SU-DHL-6 (cell line): ENCODE data around the gene GALNT6.

Experiments used
- H2AFZ ChIP-seq: fragments of 200-600 bp; sonication (generic); 2 replicates; pipeline ENCODE4 v1.6.1; 2014; ENCODE audit warnings: low read depth, mild to moderate bottlenecking, moderate library complexity, mixed read lengths, antibody characterized with exemption, low read length; ENCODE audit not compliant: severe bottlenecking
- H3F3A ChIP-seq: fragments of 200-600 bp; shearing (Covaris generic); 2 replicates; pipeline ENCODE4 v1.6.0; 2016; ENCODE audit warnings: antibody characterized with exemption, mild to moderate bottlenecking; ENCODE audit not compliant: insufficient read depth
- H3K27ac ChIP-seq: fragments of 200-600 bp; sonication (generic); 2 replicates; pipeline ENCODE4 v1.5.1; 2016; ENCODE audit warnings: low read depth, mild to moderate bottlenecking, low read length, moderate library complexity, mixed read lengths
- H3K27me3 ChIP-seq: fragments of 200-600 bp; sonication (generic), shearing (Covaris generic); 2 replicates; pipeline ENCODE4 v1.6.0; 2014; ENCODE audit warnings: mild to moderate bottlenecking, low read length
- H3K36me3 ChIP-seq: fragments of 200-600 bp; sonication (generic); 2 replicates; pipeline ENCODE4 v1.6.1; 2014; ENCODE audit warnings: mild to moderate bottlenecking, low read length, mixed read lengths
- H3K4me2 ChIP-seq: fragments of 300-600, 200-600 bp; shearing (Covaris generic), sonication (generic); 2 replicates; pipeline ENCODE4 v1.6.0; 2014; ENCODE audit warnings: low read length, low read depth, mild to moderate bottlenecking; ENCODE audit not compliant: poor library complexity, severe bottlenecking
- H3K4me3 ChIP-seq: fragments of 200-600 bp; sonication (generic); 2 replicates; pipeline ENCODE4 v1.5.1; 2014; ENCODE audit warnings: antibody characterized with exemption, low read length, mild to moderate bottlenecking, mixed read lengths; ENCODE audit not compliant: insufficient read depth, poor library complexity, severe bottlenecking
- H3K79me2 ChIP-seq: fragments of 200-600 bp; sonication (generic); 2 replicates; pipeline ENCODE4 v1.6.1; 2014; ENCODE audit warnings: mild to moderate bottlenecking, low read length, moderate library complexity; ENCODE audit not compliant: insufficient read depth
- H3K9ac ChIP-seq: fragments of 200-600 bp; sonication (generic); 2 replicates; pipeline ENCODE4 v1.7.0; 2014; ENCODE audit warnings: mild to moderate bottlenecking, low read length
- H3K9me2 ChIP-seq: fragments of 200-600 bp; sonication (generic); replicated peaks from 2 replicates; pipeline ENCODE4 v1.6.1; 2014; ENCODE audit warnings: low read length; ENCODE audit not compliant: insufficient read depth
- H3K9me3 ChIP-seq: fragments of 200-600 bp; sonication (generic); 2 replicates; pipeline ENCODE4 v1.6.1; 2014; ENCODE audit warnings: low read length, mixed read lengths; ENCODE audit not compliant: insufficient read depth
- H4K20me1 ChIP-seq: fragments of 200-600 bp; sonication (generic); 2 replicates; pipeline ENCODE4 v1.6.1; 2014; ENCODE audit warnings: low read depth, mild to moderate bottlenecking, antibody characterized with exemption, low read length, moderate library complexity, mixed read lengths
- EZH2phosphoT487 ChIP-seq: fragments of 200-600 bp; sonication (generic), shearing (Covaris generic); conservative IDR thresholded peaks from 2 replicates; pipeline ENCODE4 v1.6.1; 2018; ENCODE audit warnings: mild to moderate bottlenecking, antibody characterized with exemption, low read length, moderate library complexity, mixed read lengths
- TF ChIP-seq, protein P1 (sequence below): fragments of 200-600 bp; sonication (generic); IDR thresholded peaks from one replicate; pipeline ENCODE4 v1.5.1; 2017; ENCODE audit warnings: antibody characterized with exemption, mild to moderate bottlenecking, low read length, moderate library complexity; ENCODE audit not compliant: insufficient read depth, poor library complexity, severe bottlenecking

GALNT6 gene

GRCh38 chr12:51343201-51343600, 48.0 kb downstream of the GALNT6 start:
- no peak for TF ChIP-seq EZH2phosphoT487
- TF ChIP-seq, protein P1, sequence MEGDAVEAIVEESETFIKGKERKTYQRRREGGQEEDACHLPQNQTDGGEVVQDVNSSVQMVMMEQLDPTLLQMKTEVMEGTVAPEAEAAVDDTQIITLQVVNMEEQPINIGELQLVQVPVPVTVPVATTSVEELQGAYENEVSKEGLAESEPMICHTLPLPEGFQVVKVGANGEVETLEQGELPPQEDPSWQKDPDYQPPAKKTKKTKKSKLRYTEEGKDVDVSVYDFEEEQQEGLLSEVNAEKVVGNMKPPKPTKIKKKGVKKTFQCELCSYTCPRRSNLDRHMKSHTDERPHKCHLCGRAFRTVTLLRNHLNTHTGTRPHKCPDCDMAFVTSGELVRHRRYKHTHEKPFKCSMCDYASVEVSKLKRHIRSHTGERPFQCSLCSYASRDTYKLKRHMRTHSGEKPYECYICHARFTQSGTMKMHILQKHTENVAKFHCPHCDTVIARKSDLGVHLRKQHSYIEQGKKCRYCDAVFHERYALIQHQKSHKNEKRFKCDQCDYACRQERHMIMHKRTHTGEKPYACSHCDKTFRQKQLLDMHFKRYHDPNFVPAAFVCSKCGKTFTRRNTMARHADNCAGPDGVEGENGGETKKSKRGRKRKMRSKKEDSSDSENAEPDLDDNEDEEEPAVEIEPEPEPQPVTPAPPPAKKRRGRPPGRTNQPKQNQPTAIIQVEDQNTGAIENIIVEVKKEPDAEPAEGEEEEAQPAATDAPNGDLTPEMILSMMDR, result no peak
- Histone ChIP-seq H3K9me2 (no peaks in the 10 kb centered on the region), H3K4me2 (no peak overlapping the region), H3F3A (no peaks in the 10 kb centered on the region), H3K27ac (no peak overlapping the region), H4K20me1 (no peaks in the 10 kb centered on the region), H3K36me3 (no peaks in the 10 kb centered on the region), H3K9ac (no peak overlapping the region), H3K27me3 (peaks cover 2% of the 10 kb centered on the region; the same call in 1 of the 2 replicates), H3K4me3 (no peak overlapping the region), H3K9me3 (no peaks in the 10 kb centered on the region), H2AFZ (no peak overlapping the region), H3K79me2 (no peaks in the 10 kb centered on the region)

DNA sequence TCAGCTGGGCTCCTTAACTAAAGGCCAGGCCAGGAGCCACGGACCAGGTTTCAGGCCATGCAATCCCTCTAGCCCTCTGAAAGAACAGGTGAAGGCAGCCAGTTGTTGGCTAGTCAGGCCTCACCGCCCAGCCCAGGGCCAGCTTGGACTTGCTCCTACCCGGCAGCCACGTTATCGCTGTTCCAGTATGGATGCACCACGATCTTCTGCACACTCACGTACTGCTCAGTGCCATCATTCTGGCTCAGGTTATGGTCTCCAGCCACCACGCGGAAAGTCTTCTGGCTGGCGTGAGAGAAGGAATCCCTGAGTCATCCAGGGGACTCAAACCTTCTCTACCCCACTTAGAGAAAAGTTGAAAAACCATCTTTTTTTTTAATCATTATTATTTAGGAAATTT, 48.8 kb downstream of the GALNT6 start:
- H3K4me3 ChIP-seq, result no peak overlapping the region
- H3K79me2 ChIP-seq, result no peaks in the 10 kb centered on the region
- no peaks in the 10 kb centered on the region for H3K36me3 ChIP-seq
- no peak overlapping the region for H3K27ac ChIP-seq
- peaks cover 2% of the 10 kb centered on the region; the same call in 1 of the 2 replicates for H3K27me3 ChIP-seq
- H3K9me3 ChIP-seq, result no peaks in the 10 kb centered on the region
- no peak overlapping the region for H3K4me2 ChIP-seq
- no peaks in the 10 kb centered on the region for H3F3A ChIP-seq
- H2AFZ ChIP-seq, result no peak overlapping the region
- no peak for TF ChIP-seq EZH2phosphoT487
- TF ChIP-seq, protein P1, result no peak
- H4K20me1 ChIP-seq, result no peaks in the 10 kb centered on the region
- no peaks in the 10 kb centered on the region for H3K9me2 ChIP-seq
- H3K9ac ChIP-seq, result no peak overlapping the region

DNA sequence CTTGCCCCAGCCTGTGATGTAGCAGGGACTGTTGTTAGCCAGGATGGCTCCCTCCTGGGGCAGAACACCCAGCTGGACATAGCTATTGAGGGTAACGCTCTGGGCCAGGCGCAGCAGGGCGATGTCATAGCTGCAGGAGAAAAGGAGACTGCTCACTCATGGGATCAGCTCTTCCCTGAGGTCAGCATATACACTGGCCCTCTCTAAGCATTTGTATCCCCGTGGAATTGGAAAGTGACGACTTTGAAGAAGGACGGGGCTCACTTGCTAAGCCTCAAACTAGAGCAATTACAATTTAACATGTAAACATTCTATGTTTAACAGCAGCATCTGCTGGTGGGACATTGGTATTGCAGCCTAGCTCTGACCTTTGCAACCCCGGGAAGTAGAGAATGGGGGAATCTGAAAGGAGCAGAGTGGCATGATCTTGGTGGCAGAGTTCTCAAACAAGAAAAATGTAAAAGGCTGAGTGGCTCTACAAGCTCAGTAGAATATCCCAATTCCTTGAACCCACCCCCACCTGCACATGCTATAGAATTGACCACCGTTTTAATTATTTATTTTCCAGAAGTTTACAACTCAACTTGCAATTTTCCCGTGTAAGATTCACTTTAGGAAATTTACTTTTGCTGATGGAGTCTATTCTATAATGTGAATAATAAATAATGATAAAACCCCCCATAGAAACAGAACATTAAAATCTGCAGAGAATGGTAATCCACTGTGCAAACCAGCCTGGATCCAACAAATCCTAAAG, 49.8 kb downstream of the GALNT6 start:
- Histone ChIP-seq H3K27ac (no peak overlapping the region), H3K9ac (no peak overlapping the region), H3F3A (no peaks in the 10 kb centered on the region), H3K9me3 (no peaks in the 10 kb centered on the region), H3K4me3 (no peak overlapping the region), H2AFZ (no peak overlapping the region), H3K36me3 (no peaks in the 10 kb centered on the region), H3K27me3 (no peaks in the 10 kb centered on the region), H3K4me2 (no peak overlapping the region), H3K79me2 (no peaks in the 10 kb centered on the region), H4K20me1 (no peaks in the 10 kb centered on the region), H3K9me2 (no peaks in the 10 kb centered on the region)
- TF ChIP-seq, protein P1, result peak; percentile 97
- TF ChIP-seq EZH2phosphoT487, result no peak
